ENCODE data around the gene TWNK. TPM values are rescaled to one million over a fixed set of nuclear protein-coding genes. Genes with fewer than 3 reads are reported as not detected.
A peak's percentile ranks its signal among the peaks of the same experiment; 100 is the strongest.

Gene TWNK
- total and polyA plus RNA-seq, 2 donors from 2014 or later, result 3.8 to 8.9 TPM

- intact Hi-C loops (cut with DNase I), result no loop called here
- H3K4me1 ChIP-seq (ENCODE audit: control insufficient read depth in 2 of 3, insufficient read depth in 2 of 3, low read depth in 1 of 3, low read length in 3 of 3), result peaks cover 0 to 17% (median 0%) of the 10 kb centered on the region in 3 donors
- no peak overlapping the region for H3K27ac ChIP-seq (ENCODE audit: low read depth in 2 of 2, low read length in 2 of 2)
- H3K9me3 ChIP-seq (ENCODE audit: control insufficient read depth in 2 of 3, insufficient read depth in 1 of 3, low read length in 3 of 3), result no peaks in the 10 kb centered on the region
- FAIRE-seq (no peak), DNase-seq (peak; percentile 74 to 88 (median 81))
- no peak overlapping the region for H3K9ac ChIP-seq (ENCODE audit: low read length in 3 of 3)
- H3K36me3 ChIP-seq (ENCODE audit: control insufficient read depth in 2 of 3, insufficient read depth in 3 of 3, low read length in 3 of 3), result no peaks in the 10 kb centered on the region
- TF ChIP-seq CTCF (IDR thresholded peaks at IDR 0.05; ENCODE audit: borderline replicate concordance, extremely low read depth, insufficient read depth), result peak; percentile 85
- no peak overlapping the region for H3K4me3 ChIP-seq (ENCODE audit: low read length in 3 of 3)
- peaks cover 4% of the 10 kb centered on the region for H3K27me3 ChIP-seq (ENCODE audit: control insufficient read depth, insufficient read depth, low read length)
These were observed 27.0 kb downstream of the TWNK start for GRCh38 chr10:101014230-101014884.

GRCh38 chr10:101014966-101015581 lies 27.7 kb downstream of the TWNK start:
- Histone ChIP-seq H3K27me3 (ENCODE audit: control insufficient read depth, insufficient read depth, low read length) (peaks cover 4% of the 10 kb centered on the region), H3K27ac (ENCODE audit: low read depth in 2 of 2, low read length in 2 of 2) (no peak overlapping the region), H3K4me3 (ENCODE audit: low read length in 3 of 3) (no peak overlapping the region), H3K4me1 (ENCODE audit: control insufficient read depth in 2 of 3, insufficient read depth in 2 of 3, low read depth in 1 of 3, low read length in 3 of 3) (peaks cover 0 to 17% (median 0%) of the 10 kb centered on the region in 3 donors), H3K36me3 (ENCODE audit: control insufficient read depth in 2 of 3, insufficient read depth in 3 of 3, low read length in 3 of 3) (no peaks in the 10 kb centered on the region), H3K9me3 (ENCODE audit: control insufficient read depth in 2 of 3, insufficient read depth in 1 of 3, low read length in 3 of 3) (no peaks in the 10 kb centered on the region), H3K9ac (ENCODE audit: low read length in 3 of 3) (no peak overlapping the region)
- FAIRE-seq (no peak), DNase-seq (no peak)
- intact Hi-C loops (cut with DNase I), result no loop called here
- TF ChIP-seq CTCF (IDR thresholded peaks at IDR 0.05; ENCODE audit: borderline replicate concordance, extremely low read depth, insufficient read depth), result no peak

GRCh38 chr10:101015582-101015973 lies 28.2 kb downstream of the TWNK start:
- Histone ChIP-seq H3K27me3 (ENCODE audit: control insufficient read depth, insufficient read depth, low read length) (peaks cover 4% of the 10 kb centered on the region), H3K4me1 (ENCODE audit: control insufficient read depth in 2 of 3, insufficient read depth in 2 of 3, low read depth in 1 of 3, low read length in 3 of 3) (peaks cover 0 to 17% (median 0%) of the 10 kb centered on the region in 3 donors), H3K36me3 (ENCODE audit: control insufficient read depth in 2 of 3, insufficient read depth in 3 of 3, low read length in 3 of 3) (no peaks in the 10 kb centered on the region), H3K4me3 (ENCODE audit: low read length in 3 of 3) (no peak overlapping the region), H3K9me3 (ENCODE audit: control insufficient read depth in 2 of 3, insufficient read depth in 1 of 3, low read length in 3 of 3) (no peaks in the 10 kb centered on the region), H3K27ac (ENCODE audit: low read depth in 2 of 2, low read length in 2 of 2) (no peak overlapping the region), H3K9ac (ENCODE audit: low read length in 3 of 3) (no peak overlapping the region)
- DNase-seq (peak in 1 of 5 donors; percentile 41), FAIRE-seq (no peak)
- TF ChIP-seq CTCF (IDR thresholded peaks at IDR 0.05; ENCODE audit: borderline replicate concordance, extremely low read depth, insufficient read depth), result no peak
- intact Hi-C loops (cut with DNase I), result no loop called here
